Ishikawa (cell line): Measurements from ENCODE around the gene COPS2.

Source experiments
- CEBPB ChIP-seq: IDR thresholded peaks from 2 replicates; pipeline ENCODE4 v1.6.1; 2012
- CREB1 ChIP-seq: IDR thresholded peaks from 2 replicates; pipeline ENCODE4 v1.6.1; 2012; ENCODE audit warnings: low read depth
- EGR1 ChIP-seq: IDR thresholded peaks from 2 replicates; pipeline ENCODE4 v1.6.1; 2012
- EP300 ChIP-seq: IDR thresholded peaks from 2 replicates; pipeline ENCODE4 v1.6.1; 2012; ENCODE audit warnings: borderline replicate concordance
- FOXM1 ChIP-seq: IDR thresholded peaks from 2 replicates; pipeline ENCODE4 v1.6.1; 2012; ENCODE audit warnings: low read depth, borderline replicate concordance
- NFIC ChIP-seq: IDR thresholded peaks from 2 replicates; pipeline ENCODE4 v1.6.1; 2012
- RAD21 ChIP-seq: IDR thresholded peaks from 2 replicates; pipeline ENCODE4 v1.6.1; 2012; ENCODE audit warnings: low read depth
- TAF1 ChIP-seq: IDR thresholded peaks from 2 replicates; pipeline ENCODE4 v1.6.1; 2012; ENCODE audit warnings: low read depth, mild to moderate bottlenecking
- TCF12 ChIP-seq: IDR thresholded peaks from 2 replicates; pipeline ENCODE4 v1.6.1; 2012; ENCODE audit warnings: low read depth
- TEAD4 ChIP-seq: IDR thresholded peaks from 2 replicates; pipeline ENCODE4 v1.6.1; 2012
- YY1 ChIP-seq: IDR thresholded peaks from 2 replicates; pipeline ENCODE4 v1.6.1; 2012; ENCODE audit warnings: low read depth
- ZBTB7A ChIP-seq: IDR thresholded peaks from 2 replicates; pipeline ENCODE4 v1.6.1; 2012; ENCODE audit warnings: low read depth
- TF ChIP-seq, protein P1 (sequence below): IDR thresholded peaks from 2 replicates; pipeline ENCODE4 v1.6.1; 2012; ENCODE audit warnings: low read depth, mild to moderate bottlenecking
- TF ChIP-seq, protein P2 (sequence below): IDR thresholded peaks from 2 replicates; pipeline ENCODE4 v1.6.1; 2012
- TF ChIP-seq, protein P3 (sequence below): IDR thresholded peaks from 2 replicates; pipeline ENCODE4 v1.6.1; 2012

COPS2 gene

DNA sequence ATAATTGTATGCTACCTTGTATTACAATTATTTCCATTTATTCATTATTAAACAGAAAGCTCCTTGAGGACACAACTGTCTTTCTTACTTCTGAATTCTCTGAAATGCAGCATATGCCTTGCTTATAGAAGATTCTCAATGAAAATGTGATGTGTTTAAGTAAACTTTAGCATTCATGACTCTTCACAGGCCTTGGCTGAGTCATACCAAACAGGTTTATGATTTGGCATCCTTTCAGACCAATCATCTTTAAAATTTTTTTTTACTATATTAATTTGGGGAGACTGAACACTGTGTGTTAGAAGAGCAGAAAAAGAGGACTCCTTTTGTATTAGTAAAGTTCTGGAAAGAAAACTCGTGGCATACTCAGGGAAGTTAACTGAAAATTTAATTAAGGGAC, 8.3 kb upstream of the COPS2 start:
- TF ChIP-seq RAD21: no peak
- TF ChIP-seq, protein P1, sequence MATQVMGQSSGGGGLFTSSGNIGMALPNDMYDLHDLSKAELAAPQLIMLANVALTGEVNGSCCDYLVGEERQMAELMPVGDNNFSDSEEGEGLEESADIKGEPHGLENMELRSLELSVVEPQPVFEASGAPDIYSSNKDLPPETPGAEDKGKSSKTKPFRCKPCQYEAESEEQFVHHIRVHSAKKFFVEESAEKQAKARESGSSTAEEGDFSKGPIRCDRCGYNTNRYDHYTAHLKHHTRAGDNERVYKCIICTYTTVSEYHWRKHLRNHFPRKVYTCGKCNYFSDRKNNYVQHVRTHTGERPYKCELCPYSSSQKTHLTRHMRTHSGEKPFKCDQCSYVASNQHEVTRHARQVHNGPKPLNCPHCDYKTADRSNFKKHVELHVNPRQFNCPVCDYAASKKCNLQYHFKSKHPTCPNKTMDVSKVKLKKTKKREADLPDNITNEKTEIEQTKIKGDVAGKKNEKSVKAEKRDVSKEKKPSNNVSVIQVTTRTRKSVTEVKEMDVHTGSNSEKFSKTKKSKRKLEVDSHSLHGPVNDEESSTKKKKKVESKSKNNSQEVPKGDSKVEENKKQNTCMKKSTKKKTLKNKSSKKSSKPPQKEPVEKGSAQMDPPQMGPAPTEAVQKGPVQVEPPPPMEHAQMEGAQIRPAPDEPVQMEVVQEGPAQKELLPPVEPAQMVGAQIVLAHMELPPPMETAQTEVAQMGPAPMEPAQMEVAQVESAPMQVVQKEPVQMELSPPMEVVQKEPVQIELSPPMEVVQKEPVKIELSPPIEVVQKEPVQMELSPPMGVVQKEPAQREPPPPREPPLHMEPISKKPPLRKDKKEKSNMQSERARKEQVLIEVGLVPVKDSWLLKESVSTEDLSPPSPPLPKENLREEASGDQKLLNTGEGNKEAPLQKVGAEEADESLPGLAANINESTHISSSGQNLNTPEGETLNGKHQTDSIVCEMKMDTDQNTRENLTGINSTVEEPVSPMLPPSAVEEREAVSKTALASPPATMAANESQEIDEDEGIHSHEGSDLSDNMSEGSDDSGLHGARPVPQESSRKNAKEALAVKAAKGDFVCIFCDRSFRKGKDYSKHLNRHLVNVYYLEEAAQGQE: no peak
- TF ChIP-seq, protein P2, sequence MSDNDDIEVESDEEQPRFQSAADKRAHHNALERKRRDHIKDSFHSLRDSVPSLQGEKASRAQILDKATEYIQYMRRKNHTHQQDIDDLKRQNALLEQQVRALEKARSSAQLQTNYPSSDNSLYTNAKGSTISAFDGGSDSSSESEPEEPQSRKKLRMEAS: no peak
- no peak for TF ChIP-seq FOXM1
- no peak for TF ChIP-seq EP300
- no peak for TF ChIP-seq NFIC
- no peak for TF ChIP-seq YY1
- TF ChIP-seq ZBTB7A: no peak
- no peak for TF ChIP-seq CEBPB
- TF ChIP-seq TAF1: no peak
- no peak for TF ChIP-seq CREB1
- TF ChIP-seq, protein P3, sequence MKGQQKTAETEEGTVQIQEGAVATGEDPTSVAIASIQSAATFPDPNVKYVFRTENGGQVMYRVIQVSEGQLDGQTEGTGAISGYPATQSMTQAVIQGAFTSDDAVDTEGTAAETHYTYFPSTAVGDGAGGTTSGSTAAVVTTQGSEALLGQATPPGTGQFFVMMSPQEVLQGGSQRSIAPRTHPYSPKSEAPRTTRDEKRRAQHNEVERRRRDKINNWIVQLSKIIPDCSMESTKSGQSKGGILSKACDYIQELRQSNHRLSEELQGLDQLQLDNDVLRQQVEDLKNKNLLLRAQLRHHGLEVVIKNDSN: no peak
- TF ChIP-seq TCF12: no peak

DNA sequence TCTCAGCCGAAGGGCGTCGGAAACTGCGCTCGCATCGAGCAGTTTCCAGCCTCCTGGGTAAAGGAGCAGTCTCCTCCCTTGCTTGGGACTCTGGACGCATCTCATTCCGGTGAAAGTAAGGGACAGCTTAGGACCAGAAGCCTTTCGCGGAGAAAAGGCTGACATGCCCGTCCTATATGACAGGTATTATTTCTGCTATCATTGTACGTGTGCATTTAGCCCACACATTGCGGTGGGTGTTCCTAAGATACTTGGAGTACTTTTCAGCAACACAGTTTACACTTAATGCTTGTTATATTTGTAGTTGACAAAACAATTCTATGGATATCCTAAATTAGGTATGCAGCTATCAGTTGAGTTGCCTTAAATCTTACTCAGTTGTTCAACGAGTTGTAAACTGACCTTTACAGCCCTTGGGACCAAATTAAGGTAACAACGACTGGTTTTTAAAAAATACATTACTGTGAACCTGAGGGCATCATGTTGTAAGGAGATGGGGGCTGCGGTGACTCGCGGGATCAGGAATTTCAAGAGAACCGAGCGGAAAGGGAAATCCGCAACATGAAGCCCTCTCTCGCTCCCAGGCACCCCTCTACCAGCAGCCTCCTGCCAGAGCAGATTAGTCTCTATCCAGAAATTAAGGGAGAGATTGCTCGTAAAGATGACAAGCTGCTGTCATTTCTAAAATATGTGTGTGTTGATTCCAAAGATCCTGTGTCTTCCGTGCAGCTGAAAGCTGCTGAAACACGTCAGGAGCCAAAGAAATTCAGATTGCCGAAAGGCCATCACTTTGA, 632 bp upstream of the COPS2 start:
- no peak for TF ChIP-seq TCF12

DNA sequence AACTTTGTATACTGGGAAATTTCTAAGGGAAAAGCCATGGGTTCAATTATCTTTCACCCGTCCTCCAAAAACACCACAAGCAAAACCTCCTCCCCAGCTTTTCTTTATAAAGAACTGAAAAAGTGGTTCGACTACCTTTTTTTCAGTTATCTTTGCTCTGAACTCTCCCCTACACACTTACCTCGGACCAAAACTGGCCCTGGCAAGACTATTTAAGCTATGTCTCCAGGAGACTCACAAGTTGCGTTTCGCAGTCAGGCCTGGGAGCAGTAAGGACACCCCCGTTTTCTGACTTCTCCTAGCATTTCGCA, 645 bp downstream of the COPS2 start:
- TF ChIP-seq CEBPB: no peak
- TF ChIP-seq NFIC: no peak
- TF ChIP-seq CREB1: no peak
- no peak for TF ChIP-seq FOXM1
- TF ChIP-seq TCF12: no peak
- no peak for TF ChIP-seq EP300

DNA sequence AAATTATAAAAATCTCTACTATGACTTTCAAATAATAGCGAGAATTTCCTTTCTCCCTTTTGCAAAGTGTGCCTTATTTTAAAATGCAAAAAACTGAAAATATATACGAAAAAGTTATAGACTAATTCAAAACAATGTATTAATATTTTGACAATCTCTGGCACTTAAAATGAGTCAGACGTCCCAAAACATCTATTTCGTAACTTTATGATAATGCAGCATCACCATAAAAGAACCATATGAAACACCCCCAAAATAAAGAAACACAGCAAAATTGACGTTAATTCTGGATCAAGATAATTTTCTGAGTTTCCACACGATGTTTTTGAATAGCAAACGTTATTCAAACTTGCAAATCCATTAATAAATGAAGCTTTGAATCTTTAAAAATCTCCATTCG, 1.0 kb downstream of the COPS2 start:
- TF ChIP-seq CREB1: no peak
- TF ChIP-seq CEBPB: no peak
- TF ChIP-seq YY1: no peak
- TF ChIP-seq, protein P2: no peak
- TF ChIP-seq, protein P1: no peak
- TF ChIP-seq TCF12: no peak
- TF ChIP-seq TEAD4: no peak
- TF ChIP-seq, protein P3: no peak
- TF ChIP-seq ZBTB7A: no peak
- TF ChIP-seq NFIC: no peak
- TF ChIP-seq FOXM1: no peak
- no peak for TF ChIP-seq RAD21
- TF ChIP-seq TAF1: no peak
- no peak for TF ChIP-seq EP300
- TF ChIP-seq EGR1: no peak

DNA sequence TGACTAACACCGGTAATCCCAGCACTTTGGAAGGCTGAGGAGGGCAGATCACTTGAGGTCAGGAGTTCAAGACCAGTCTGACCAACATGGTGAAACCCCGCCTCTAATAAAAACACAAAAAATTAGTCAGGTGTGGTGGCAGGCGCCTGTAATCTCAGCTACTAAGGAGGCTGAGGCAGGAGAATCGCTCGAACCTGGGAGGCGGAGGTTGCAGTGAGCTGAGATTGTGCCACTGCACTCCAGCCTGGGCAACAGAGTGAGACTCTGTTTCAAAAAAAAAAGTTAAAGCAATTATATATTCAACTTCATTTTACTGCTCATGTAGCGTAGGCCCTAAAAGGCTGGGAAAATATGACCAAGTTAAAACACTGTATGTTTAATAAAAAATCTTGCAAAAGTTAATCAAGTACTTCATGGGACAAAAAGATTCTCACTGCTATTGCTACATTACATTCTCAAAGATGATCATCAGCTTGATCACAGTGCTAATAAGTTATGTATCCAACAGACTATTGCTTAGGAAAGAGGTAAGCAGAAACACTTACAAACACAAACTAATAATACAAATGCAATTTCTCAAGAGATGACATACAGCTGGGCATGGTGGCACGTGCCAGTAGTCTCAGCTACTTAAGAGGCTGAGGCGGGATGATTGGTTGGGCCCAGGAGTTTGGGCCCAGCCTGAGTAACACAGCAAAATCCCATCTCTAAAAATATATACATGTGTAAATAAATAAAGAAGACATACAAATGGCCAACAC, 2.7 kb downstream of the COPS2 start:
- no peak for TF ChIP-seq NFIC
- no peak for TF ChIP-seq RAD21
- no peak for TF ChIP-seq TAF1
- TF ChIP-seq FOXM1: no peak
- TF ChIP-seq TEAD4: no peak
- no peak for TF ChIP-seq TCF12
- TF ChIP-seq, protein P3: no peak
- TF ChIP-seq EP300: no peak
- TF ChIP-seq CEBPB: no peak
- TF ChIP-seq, protein P1: no peak
- TF ChIP-seq, protein P2: no peak
- TF ChIP-seq YY1: no peak
- no peak for TF ChIP-seq EGR1
- no peak for TF ChIP-seq ZBTB7A
- TF ChIP-seq CREB1: no peak
